DOHH2 (cell line): ENCODE data around the gene REC8.

Experiments used
- H3F3A ChIP-seq: fragments of 200-600 bp; sonication (generic), shearing (Covaris generic); 2 replicates; pipeline ENCODE4 v1.6.0; 2016; ENCODE audit warnings: antibody characterized with exemption, mild to moderate bottlenecking; ENCODE audit not compliant: control insufficient read depth, insufficient read depth
- H3K27ac ChIP-seq: fragments of 200-600 bp; sonication (generic); 2 replicates; pipeline ENCODE4 v1.5.1; 2014; ENCODE audit warnings: low read depth, mild to moderate bottlenecking, low read length, moderate library complexity
- H3K27me3 ChIP-seq: fragments of 200-600 bp; sonication (generic); 2 replicates; pipeline ENCODE4 v1.6.1; 2014; ENCODE audit warnings: mild to moderate bottlenecking, low read length, mixed read lengths; ENCODE audit not compliant: control insufficient read depth
- H3K36me3 ChIP-seq: fragments of 200-600 bp; sonication (generic); 2 replicates; pipeline ENCODE4 v1.6.1; 2014; ENCODE audit warnings: mild to moderate bottlenecking, low read length, moderate library complexity, mixed read lengths; ENCODE audit not compliant: control insufficient read depth
- H3K4me1 ChIP-seq: fragments of 200-600 bp; sonication (generic); 2 replicates; pipeline ENCODE4 v1.6.1; 2014; ENCODE audit warnings: mild to moderate bottlenecking, low read length, mixed read lengths; ENCODE audit not compliant: control insufficient read depth
- H3K4me2 ChIP-seq: fragments of 200-600 bp; sonication (generic); 2 replicates; pipeline ENCODE4 v1.6.0; 2014; ENCODE audit warnings: mild to moderate bottlenecking, low read length, moderate library complexity
- H3K4me3 ChIP-seq: fragments of 200-600 bp; sonication (generic); 2 replicates; pipeline ENCODE4 v1.5.1; 2014; ENCODE audit warnings: mild to moderate bottlenecking, low read length, mixed read lengths
- H3K79me2 ChIP-seq: fragments of 200-600 bp; sonication (generic); 2 replicates; pipeline ENCODE4 v1.6.1; 2014; ENCODE audit warnings: mild to moderate bottlenecking, low read length, mixed read lengths; ENCODE audit not compliant: control insufficient read depth
- H3K9me2 ChIP-seq: fragments of 200-600 bp; sonication (generic); replicated peaks from 2 replicates; pipeline ENCODE4 v1.6.1; 2014; ENCODE audit warnings: mild to moderate bottlenecking, low read length, mixed read lengths; ENCODE audit not compliant: control insufficient read depth
- H3K9me3 ChIP-seq: fragments of 200-600 bp; sonication (generic); 2 replicates; pipeline ENCODE4 v1.6.1; 2014; ENCODE audit warnings: antibody characterized with exemption, low read length, mixed read lengths; ENCODE audit not compliant: control insufficient read depth, insufficient read depth
- H4K20me1 ChIP-seq: fragments of 200-600 bp; sonication (generic); 2 replicates; pipeline ENCODE4 v1.6.0; 2014; ENCODE audit warnings: low read depth, mild to moderate bottlenecking, antibody characterized with exemption, low read length, moderate library complexity; ENCODE audit not compliant: control insufficient read depth, insufficient read depth
- EZH2phosphoT487 ChIP-seq: fragments of 200-600 bp; sonication (generic); IDR thresholded peaks from 2 replicates; pipeline ENCODE4 v1.6.1; 2017; ENCODE audit warnings: borderline replicate concordance, mild to moderate bottlenecking, antibody characterized with exemption, low read length, moderate library complexity, mixed read lengths
- TF ChIP-seq, protein P1 (sequence below): fragments of 200-600 bp; sonication (generic); IDR thresholded peaks from one replicate; pipeline ENCODE4 v1.5.1; 2014; ENCODE audit warnings: antibody characterized with exemption, mild to moderate bottlenecking, low read depth, low read length; ENCODE audit not compliant: poor library complexity, severe bottlenecking

REC8 gene

DNA sequence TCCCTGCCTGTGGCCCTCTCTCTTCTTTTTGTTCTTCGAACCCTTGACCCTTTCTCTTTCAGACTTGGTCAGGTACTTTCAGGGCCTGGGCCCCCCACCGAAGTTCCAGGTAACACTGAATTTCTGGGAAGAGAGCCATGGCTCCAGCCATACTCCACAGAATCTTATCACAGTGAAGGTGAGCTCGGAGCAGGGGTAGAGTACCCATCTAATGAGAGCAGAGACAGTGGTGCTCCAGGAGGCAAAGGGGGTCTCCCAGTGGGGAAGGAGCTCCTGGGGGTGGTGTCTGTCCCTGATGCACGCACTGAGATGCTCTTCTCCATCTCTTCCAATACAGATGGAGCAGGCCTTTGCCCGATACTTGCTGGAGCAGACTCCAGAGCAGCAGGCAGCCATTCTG, 6.1 kb upstream of the REC8 start:
- H3F3A ChIP-seq = peaks cover 3% of the 10 kb centered on the region; the same call in 1 of the 2 replicates
- peaks cover 16% of the 10 kb centered on the region for H3K4me1 ChIP-seq
- H3K27me3 ChIP-seq = no peaks in the 10 kb centered on the region
- TF ChIP-seq, protein P1, sequence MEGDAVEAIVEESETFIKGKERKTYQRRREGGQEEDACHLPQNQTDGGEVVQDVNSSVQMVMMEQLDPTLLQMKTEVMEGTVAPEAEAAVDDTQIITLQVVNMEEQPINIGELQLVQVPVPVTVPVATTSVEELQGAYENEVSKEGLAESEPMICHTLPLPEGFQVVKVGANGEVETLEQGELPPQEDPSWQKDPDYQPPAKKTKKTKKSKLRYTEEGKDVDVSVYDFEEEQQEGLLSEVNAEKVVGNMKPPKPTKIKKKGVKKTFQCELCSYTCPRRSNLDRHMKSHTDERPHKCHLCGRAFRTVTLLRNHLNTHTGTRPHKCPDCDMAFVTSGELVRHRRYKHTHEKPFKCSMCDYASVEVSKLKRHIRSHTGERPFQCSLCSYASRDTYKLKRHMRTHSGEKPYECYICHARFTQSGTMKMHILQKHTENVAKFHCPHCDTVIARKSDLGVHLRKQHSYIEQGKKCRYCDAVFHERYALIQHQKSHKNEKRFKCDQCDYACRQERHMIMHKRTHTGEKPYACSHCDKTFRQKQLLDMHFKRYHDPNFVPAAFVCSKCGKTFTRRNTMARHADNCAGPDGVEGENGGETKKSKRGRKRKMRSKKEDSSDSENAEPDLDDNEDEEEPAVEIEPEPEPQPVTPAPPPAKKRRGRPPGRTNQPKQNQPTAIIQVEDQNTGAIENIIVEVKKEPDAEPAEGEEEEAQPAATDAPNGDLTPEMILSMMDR = no peak
- no peak for TF ChIP-seq EZH2phosphoT487
- no peak overlapping the region for H3K27ac ChIP-seq
- H3K36me3 ChIP-seq = peaks cover 37% of the 10 kb centered on the region
- no peaks in the 10 kb centered on the region for H3K9me2 ChIP-seq
- H3K4me2 ChIP-seq = no peak overlapping the region
- H4K20me1 ChIP-seq = no peaks in the 10 kb centered on the region
- H3K9me3 ChIP-seq = no peaks in the 10 kb centered on the region
- peaks cover 7% of the 10 kb centered on the region for H3K79me2 ChIP-seq
- H3K4me3 ChIP-seq = no peak overlapping the region

DNA sequence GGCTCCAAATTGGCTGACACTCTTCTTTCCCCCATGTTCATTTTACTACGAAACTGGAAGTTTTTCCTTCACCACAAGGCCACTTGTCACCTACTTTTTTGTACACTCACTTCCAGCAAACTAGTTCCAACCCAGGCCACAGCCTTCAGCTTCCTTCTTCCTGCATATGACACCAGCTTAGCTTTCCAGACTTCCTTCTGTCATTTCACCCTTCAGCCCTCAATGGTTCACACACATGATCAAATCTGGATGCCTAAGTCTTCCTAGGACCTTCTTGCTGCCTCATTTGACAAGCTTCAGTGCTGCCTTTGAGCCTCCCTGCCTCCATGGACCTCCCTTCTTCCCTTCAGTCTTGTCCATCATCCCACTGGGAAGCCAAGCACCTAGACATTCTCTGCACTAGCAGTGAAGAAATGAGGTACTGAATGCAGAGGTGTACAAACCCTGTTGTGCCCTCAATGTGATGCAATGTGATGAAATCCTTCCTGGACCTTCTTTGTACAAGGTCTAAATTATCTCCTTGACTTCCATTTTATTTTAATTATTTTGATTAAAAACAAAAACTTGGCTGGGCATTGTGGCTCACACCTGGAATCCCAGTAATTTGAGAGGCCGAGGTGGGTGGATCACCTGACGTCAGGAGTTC, 4.3 kb upstream of the REC8 start:
- no peak overlapping the region for H3K4me3 ChIP-seq
- H3K36me3 ChIP-seq = peaks cover 32% of the 10 kb centered on the region
- no peak overlapping the region for H3K4me2 ChIP-seq
- no peaks in the 10 kb centered on the region for H3K9me3 ChIP-seq
- no peaks in the 10 kb centered on the region; the same call in 1 of the 2 replicates for H3K79me2 ChIP-seq
- no peaks in the 10 kb centered on the region for H3K9me2 ChIP-seq
- peaks cover 3% of the 10 kb centered on the region; the same call in 1 of the 2 replicates for H3F3A ChIP-seq
- TF ChIP-seq, protein P1 = no peak
- TF ChIP-seq EZH2phosphoT487 = no peak
- no peaks in the 10 kb centered on the region for H4K20me1 ChIP-seq
- no peaks in the 10 kb centered on the region for H3K27me3 ChIP-seq
- peaks cover 21% of the 10 kb centered on the region for H3K4me1 ChIP-seq
- no peak overlapping the region for H3K27ac ChIP-seq

DNA sequence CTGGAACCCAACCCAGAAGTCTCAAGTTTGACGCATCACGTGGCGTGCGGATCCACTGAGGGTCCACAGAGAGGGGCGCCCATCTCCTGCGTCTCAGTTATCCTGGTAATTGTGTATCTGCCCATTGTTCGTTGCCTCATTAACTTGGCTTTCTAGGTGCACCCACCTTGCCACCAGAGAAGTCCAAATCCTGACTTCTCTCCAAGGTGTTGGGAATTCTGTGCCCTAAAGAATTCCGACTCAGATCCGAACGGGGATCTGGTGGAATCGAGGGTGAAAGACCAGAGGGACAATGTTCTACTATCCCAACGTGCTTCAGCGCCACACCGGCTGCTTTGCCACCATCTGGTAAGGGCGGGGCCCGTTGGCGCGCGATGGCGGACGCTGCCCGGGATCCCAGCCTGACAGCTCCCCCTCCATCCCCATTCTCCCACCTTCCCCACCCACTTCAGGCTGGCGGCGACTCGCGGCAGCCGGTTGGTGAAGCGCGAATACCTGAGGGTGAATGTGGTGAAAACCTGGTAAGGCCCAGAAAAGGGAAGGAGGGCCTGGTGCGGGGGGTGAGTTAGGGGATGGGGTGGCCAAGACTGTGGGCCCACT, 481 bp downstream of the REC8 start:
- Histone ChIP-seq H3K9me3 (no peaks in the 10 kb centered on the region), H3K4me3 (peak overlapping the region; percentile 78)

More for the DNA sequence above, 481 bp downstream of the REC8 start:
- H4K20me1 ChIP-seq = no peaks in the 10 kb centered on the region
- peaks cover 5% of the 10 kb centered on the region; the same call in 1 of the 2 replicates for H3F3A ChIP-seq
- H3K36me3 ChIP-seq = no peaks in the 10 kb centered on the region
- no peak overlapping the region; the same call in 1 of the 2 replicates for H3K27ac ChIP-seq
- no peaks in the 10 kb centered on the region for H3K27me3 ChIP-seq
- H3K4me1 ChIP-seq = peaks cover 22% of the 10 kb centered on the region
- H3K4me2 ChIP-seq = peak overlapping the region; percentile 77
- H3K9me2 ChIP-seq = no peaks in the 10 kb centered on the region
- TF ChIP-seq, protein P1 = no peak
- no peak for TF ChIP-seq EZH2phosphoT487
- no peaks in the 10 kb centered on the region; the same call in 1 of the 2 replicates for H3K79me2 ChIP-seq
